Right renal pelvis (tissue), 4 donors: ENCODE measurements around the gene EPPIN. TPM values are rescaled to one million over a fixed set of nuclear protein-coding genes. Genes with fewer than 3 reads are reported as not detected.

Experiments
- DNase-seq, 4 donors: peaks; one replicate each; pipeline ENCODE4 v3.0.0-alpha.2; 2013; ENCODE audit warnings: low read depth in 4 of 4, low spot score in 3 of 4, missing footprints in 1 of 4
- polyA plus RNA-seq, 4 donors: library from polyadenylated mRNA; unstranded; fragments of 120-200 nt; gene quantifications; one replicate each; pipeline ENCODE4 v1.2.1, GENCODE V29; 2013; ENCODE audit not compliant: insufficient read length in 4 of 4

Gene EPPIN
- polyA plus RNA-seq, 4 donors = 0.12 to 0.36 (median 0.16) TPM

DNA sequence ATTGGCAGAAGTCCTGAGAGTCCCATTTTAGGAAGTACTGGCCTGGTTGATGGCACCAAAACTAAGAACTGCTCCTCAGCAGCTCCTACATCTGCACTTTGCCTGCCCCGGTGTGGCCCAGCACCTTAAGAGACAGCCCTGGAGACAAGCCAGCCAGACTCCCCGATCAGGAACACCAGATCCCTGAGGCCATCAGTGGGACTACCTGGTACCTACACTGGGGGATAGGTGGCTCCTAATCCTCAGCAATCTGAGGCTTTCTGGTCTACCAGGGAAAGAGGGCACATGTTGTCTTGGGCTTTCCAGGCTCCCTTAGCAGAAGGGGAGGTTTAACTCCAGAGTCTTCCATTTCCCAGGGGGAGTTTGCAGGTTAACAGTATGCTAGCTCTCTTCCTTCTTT lies 7.8 kb downstream of the EPPIN start, which contains the start of gene WFDC6:
TSS of gene WFDC6 (minus strand) at position 101 of the 400 bp plus-strand sequence. CDS start at position 26, 75 bp downstream.
- DNase-seq = no peak

DNA sequence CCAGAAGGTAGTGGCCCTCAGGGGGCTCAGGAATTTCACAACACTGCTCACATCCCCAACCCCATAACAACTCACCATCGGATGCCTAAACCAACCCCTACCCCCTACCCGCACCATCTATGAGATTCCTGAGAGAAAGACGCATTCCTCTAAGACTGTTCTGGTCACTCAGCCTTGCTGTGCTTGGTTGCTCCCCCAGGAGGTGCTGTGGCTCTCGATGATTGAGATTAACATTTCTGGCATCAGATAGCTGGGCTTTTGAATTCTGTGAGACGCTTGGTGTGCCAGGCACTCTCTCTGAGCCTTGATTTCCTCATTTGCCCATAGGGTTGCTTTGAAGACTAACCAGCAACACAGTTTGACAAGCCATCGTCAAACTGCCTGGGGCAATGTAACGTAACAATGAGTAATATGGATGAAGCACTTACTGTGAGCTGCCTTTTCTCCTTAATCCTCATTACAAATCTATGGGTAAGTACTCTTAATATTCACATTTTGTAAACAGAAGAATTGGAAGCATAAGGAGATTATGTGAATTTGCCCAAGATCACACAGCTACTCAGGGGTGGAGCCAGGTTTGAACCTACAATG lies 8.9 kb downstream of the EPPIN start:
- DNase-seq = no peak

DNA sequence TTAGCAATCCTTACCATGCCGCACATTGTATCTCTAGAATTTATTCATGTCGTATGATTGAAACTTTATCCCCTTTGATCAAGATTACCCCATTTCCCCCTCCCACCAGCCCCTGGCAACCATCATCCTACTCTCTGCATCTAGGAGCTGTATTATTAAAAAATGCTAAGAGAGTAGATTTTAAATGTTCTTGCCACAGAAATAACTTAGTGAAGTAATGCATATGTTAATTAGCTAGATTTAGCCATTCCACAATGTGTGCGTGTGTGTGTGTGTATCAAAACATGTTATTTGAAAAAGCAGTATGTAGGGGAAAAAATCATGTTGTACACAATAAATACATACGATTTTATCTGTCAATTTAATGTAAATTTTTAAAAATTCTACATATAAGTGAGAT lies 19.9 kb downstream of the EPPIN start:
- no peak for DNase-seq

DNA sequence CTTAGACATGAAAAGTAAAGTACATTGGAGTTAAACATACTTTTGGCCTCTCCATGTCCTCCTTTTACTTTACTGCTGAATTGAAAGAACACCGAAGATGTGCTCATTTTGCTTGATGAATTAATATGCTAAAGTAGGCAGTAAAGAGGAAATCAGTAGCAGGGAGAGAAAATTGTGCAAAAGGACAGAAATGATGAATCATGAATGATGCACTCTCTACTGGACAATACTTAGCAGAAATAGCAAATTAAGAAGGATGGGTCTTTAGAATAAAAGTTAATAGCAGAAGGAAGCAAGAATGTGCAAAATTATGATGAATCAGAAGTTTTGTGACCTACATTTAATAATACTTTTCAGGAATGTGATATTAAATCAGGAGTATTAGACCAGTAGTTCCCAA lies 23.4 kb downstream of the EPPIN start:
- no peak for DNase-seq

DNA sequence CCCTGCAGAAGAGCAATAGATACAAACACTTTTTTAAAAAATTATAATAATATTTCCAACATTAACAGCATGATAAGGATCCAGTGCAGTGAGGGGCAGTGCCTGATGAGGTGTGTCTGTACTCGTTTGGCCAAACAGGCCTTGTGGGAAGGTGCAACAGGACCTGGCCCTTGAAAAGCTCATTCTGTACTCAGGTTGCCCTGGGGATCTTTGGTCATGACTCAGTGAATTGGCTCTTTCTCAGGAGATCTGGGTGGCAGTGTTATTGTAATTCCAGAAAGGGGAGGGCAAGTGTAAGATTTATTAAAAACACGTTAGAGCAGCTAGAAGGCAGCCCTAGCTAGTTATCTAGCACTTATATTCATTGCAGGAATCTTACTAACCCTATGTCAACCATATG lies 28.9 kb downstream of the EPPIN start:
- DNase-seq = peak in 2 of 4 donors; percentile 12 to 24

DNA sequence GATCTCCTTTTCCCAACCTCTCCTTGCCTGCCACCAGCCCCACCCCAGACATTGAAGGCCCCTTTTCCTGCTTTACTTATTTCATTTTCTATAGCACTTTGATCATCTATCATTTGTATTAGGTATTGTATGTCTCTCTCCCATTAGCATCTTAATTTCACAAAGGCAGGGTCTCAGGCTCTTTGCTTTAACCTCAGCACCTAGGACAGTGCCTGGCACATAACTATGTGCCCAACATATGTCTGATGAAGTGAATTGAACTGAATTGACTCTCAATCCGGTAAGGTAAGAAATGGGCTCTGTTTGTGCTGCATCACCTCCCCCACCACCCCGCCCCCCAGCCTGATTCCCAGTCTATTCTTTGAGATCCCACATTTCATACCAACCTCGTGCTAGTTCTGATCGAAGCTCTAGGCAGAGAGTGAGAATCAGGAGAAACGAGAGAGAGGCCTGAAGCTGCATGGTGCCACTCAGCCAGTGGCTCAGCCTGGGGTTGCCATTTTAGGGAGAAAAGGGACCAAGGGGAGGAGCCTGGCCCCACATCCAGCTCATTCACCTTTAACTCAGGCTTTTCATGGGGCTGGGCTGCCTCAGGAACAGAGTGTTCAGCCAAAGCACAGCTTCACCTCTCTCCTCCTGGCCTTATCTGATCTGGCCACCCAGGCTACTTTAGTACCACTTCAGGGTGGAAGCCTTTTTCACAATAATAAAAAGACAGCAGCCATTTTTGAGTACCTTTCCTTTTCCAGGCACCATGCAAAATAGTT lies 31.9 kb downstream of the EPPIN start, which contains the start of gene SPINT3:
TSS of gene SPINT3 (minus strand) at position 476 of the 767 bp plus-strand sequence. CDS start at position 462, 14 bp downstream.
- no peak for DNase-seq

DNA sequence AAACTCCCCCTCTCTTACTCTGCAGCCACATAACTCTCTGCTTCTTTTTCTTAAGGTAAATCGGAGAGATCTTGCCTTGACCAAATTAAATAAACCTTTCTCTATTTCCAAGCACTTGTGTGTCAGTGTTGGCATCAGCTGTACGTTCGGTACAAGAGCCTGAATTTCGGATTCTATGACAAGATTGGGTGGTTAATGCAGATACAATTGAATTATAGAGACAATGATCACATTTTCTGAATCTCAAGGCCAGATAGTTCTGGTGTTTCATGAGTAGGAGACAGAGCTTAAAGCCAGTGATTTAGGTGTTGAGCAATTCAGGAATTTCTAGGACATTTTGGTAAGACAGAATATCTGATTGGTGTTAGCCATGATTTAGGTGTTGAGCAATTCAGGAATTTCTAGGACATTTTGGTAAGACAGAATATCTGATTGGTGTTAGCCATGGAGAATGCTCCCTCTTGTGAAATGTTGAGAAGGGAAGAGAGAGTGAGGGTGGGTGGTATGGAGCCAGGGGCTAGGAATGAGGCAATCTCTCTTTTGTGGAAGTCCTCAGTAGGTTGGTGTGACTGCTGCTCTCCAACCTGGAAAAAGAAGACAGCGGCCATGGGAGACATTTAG lies 36.8 kb downstream of the EPPIN start:
- DNase-seq = no peak

DNA sequence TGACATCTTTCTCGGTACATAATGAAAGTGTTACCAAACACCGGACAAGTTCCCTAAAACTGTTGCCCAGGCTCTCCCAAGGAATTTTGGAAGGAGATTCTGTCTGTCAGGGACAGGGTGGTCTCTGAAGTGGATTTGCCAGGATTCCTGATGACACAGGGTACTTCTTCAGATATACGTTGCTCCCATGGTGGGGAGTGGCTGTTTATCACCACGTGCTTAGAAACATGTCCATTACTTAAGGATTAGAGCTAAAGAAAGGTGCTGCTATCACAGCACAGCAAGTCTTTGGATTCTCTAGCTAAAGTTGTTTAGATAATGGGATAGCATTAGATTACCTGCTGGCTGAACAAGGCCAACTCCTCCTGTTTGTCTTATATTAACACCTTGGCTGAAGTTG lies 38.1 kb downstream of the EPPIN start:
- DNase-seq = no peak

DNA sequence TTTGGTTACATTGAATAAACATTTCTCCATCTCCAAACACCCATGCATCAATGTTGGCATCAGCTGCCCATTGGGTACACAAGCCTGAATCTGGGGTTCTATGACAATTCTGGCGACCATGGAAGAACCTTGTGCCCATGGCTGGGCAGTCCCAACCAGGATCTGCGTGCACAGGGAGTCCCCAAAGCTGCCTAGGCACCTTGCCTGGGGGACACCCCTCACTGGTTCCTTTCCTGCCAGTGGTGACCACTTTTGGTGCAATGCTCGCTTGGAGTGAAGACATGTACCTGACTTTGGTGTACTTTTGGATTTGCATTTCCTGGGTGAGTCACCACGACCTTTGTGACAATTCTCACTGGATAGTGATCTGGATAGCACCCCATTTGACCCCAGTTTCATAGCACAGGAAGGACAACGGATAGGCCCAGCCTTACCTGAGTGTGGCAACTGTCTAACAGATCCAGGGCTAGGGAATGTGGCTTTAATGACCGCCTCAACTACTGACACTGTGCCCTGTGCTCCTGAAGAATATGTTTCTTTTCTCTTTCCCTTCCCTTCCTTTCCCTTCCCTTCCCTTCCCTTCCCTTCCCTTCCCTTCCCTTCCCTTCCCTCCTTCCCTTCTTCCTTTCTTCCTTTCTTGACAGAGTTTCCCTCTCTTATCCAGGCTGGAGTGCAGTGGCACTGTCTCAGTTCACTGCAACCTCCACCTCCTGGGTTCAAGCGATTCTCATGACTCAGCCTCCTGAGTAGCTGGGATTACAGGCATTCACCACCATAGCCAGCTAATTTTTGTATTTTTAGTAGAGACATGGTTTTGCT lies 38.9 kb downstream of the EPPIN start:
- DNase-seq = no peak

DNA sequence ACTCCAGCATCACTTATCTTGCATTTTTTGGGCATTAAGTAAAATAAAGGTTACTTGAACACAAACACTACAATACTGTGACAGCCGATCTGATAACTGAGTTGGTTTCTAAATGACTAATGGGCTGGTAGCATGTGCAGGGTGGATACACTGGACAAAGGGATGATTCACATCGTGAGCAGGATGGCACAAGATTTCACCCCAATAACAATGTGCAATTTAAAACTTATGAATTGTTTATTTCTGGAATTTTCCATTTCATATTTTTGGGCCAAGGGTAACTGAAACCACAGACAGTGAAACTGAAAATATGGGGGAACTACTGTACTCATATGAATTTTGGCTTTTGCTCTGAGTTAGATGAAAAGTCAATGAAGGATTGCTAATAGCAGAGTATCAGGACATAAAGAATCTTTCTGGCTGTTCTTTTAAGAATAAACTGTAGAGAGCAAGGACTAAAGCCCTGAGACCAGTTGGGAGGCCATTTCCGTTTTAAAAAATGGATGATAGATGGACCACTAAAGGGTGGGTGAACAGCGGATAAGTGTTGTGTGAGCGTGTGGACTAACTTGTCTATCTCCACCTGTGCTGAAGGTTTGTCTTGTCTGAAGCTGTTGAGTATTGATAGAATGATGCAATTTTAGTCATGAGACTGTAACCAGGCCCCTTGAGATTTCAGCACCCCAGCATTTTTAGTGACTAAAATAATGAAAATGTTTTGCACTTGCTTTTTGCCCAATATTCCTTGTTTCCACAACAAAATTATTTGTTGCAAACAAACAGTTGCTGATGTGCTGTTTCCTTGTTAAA lies 40.0 kb downstream of the EPPIN start:
- DNase-seq = no peak

DNA sequence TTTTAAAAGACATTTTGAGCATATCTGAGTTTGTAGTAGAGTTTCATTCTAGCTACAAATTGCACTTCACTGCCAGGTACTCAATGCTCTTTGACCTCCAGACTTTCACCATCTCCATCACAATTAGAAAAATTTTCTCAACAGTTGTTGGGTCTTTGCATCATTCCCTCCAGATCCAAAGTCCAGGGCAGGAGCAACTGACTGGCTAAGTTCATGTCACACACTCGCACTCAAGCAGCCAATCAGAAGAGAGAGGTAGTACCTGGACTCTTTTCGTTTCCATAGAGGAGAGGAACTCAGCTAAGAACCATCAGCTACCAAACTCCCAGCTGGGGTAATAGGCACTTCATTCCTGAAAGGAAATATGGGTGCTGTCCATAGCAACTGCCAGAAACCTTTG lies 40.8 kb downstream of the EPPIN start:
- DNase-seq = no peak

DNA sequence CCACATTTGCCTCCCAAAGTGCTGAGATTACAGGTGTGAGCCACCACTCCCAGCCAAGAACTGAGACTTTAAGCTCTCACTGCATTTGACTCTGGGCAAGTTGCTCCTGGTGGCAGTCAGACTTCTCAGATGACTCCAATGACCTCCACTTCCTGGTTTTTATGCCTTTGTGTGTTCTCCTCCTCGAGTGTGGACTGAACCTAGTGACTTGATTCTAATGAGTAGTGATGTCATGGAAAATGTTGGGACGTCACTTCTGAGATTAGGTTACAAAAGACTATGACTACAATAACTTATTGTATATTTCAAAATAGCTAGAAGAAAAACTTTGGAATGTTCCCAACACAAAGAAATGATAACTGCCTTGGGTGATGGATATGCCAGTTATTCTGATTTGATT lies 43.8 kb downstream of the EPPIN start:
- no peak for DNase-seq

DNA sequence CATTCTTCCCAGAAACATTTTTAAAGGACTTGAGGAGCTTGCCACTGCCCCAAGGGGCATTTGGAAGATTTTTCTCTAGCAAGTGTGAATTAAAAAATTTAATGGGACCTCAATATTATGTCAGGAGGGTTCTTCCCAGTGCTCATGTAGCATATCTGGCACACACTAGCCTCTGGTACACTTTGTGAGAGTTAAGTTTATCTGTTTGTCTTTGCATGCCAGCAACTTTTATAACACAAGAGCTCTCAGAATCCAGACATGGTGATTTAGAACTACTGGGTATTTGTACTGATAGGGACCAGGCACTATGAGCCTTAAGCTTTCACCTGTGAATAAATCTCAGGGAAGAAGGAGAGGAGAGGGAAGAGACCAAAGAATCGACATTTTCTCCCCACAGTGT lies 44.6 kb downstream of the EPPIN start:
- no peak for DNase-seq

DNA sequence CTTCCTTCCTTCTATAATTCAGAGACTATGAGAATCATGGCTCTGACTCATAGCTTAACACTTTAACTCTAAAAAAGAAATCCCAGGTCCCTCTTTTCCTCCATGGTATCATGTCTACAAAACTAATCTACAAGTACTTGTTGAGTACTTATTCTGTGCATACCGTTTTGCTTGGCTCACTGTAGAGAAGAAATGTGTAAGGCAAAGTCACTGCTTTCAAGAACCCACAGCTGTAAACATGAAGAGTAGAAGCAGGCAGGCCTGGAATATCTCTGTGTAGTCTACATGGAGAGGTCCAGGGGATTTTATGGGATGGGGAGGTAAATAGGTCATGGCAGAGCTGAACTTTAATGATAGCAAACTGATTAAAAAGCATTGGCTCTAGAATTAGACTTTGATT lies 45.6 kb downstream of the EPPIN start:
- DNase-seq = no peak

DNA sequence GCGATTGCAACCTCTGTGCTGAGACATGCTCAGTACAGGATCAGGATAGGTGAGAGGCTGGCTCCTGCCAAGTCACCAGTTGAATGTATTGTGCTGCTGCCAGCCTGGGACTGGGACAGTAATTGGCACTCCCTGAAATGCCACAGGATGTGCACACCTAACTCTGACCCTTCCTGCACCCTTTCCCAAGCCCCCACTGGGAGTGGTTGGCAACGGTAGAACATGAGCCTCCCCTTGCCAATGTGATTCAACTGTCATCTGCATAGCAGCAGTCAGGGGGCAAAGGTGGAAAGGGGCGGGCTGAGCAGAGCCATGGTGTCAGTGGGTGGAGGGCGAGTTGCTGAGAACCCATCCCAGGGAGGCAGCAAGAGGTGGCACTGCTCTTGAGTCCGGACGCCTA lies 47.2 kb downstream of the EPPIN start:
- DNase-seq = no peak

DNA sequence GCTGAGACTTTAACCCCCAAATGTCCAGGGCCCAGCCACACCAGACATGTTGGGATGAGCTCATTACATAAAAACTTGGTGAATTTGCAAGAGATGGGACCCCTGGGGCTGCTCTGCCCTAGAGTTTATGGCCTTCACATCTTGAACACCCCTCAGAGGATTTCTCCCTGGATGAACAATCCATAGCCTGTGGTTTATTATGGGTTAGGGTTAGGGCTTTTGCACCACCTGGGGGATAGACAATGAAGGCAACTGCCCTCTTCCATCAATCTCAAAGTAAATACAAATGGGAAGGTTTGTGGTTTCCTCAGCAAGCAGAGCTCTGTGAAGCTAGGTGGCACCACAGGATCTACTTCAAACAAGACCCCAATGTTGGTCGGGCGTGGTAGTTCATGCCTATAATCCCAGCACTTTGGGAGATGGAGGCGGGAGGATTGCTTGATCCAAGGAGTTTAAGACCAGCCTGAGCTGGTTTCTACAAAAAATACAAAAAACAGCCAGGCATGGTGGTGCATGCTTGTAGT lies 49.2 kb downstream of the EPPIN start:
- no peak for DNase-seq

DNA sequence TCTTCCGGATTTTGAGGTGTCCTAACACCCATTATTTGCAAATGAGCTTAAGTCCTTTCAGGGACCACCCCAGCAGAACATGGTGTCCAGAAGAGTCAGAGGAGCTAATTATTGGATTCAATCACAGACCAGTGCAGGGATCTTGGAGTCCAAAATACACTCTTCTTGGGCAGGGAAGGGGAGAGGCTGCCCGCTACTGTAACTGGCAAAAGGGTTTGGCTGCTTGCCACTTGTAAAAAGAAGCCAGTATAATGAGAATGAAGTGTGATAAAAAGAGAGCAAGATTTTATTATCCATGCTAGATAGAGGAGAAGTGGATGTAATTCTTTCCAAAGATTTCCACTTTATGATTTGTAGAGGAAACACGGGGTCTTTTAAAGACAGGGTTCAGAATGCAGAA lies 51.0 kb downstream of the EPPIN start:
- DNase-seq = no peak

DNA sequence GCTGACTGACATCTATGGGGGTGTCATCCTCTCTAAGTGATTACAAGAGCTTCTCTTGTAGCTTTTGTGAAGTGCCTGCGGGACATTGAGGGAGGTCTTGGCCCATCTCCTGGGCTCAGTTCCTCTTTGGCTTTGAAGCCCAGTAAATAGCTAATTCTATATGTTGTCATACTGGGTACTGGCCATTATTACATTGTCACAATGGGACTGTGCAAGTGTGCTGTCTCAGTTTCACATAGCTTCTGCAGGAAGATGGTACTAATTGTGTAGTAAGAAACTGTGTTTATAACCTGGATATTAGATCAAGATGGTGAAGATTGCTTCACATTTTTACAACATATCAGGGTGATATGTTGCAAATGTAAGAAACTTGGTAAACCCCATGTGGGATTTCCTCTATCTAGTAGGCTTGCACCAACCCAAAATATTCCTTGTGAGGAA lies 51.7 kb downstream of the EPPIN start:
- no peak for DNase-seq
